Lung (tissue), 12 donors: ENCODE results near the gene CALB2. TPM values are rescaled to one million over a fixed set of nuclear protein-coding genes. Genes with fewer than 3 reads are reported as not detected.

Experiments
- ATAC-seq: fragments of 200-7000 bp; cut with Tn5 transposase; one replicate; pipeline ENCODE4 v1.9.1; 2020; ENCODE audit warnings: moderate number of reproducible peaks; ENCODE audit not compliant: insufficient read depth, low FRiP score
- DNase-seq, 3 donors: peaks; one replicate each; pipeline ENCODE4 v3.0.0-alpha.2; 2013 to 2017
- H3K27ac ChIP-seq, 2 donors: one replicate each; pipeline ENCODE4 v1.5.1; 2013; ENCODE audit warnings: mild to moderate bottlenecking in 2 of 2, moderate library complexity in 2 of 2, control low read depth in 1 of 2, inconsistent platforms in 1 of 2, low read depth in 1 of 2, low read length in 1 of 2
- H3K27me3 ChIP-seq, 3 donors: one replicate each; pipeline ENCODE4 v1.5.1; 2013; ENCODE audit warnings: low read length in 2 of 3; ENCODE audit not compliant: control insufficient read depth in 3 of 3, insufficient read depth in 3 of 3
- H3K36me3 ChIP-seq, 4 donors: one replicate each; pipeline ENCODE4 v1.5.1; 2013; ENCODE audit warnings: low read length in 4 of 4, mild to moderate bottlenecking in 1 of 4, moderate library complexity in 1 of 4; ENCODE audit not compliant: control insufficient read depth in 4 of 4, insufficient read depth in 4 of 4
- H3K4me1 ChIP-seq, 5 donors: one replicate each; pipeline ENCODE4 v1.5.1; 2013; ENCODE audit warnings: low read length in 5 of 5, mild to moderate bottlenecking in 2 of 5, moderate library complexity in 1 of 5; ENCODE audit not compliant: control insufficient read depth in 5 of 5, insufficient read depth in 5 of 5
- H3K4me3 ChIP-seq: one replicate; pipeline ENCODE4 v1.5.1; 2013; ENCODE audit warnings: mild to moderate bottlenecking, control low read depth, moderate library complexity
- H3K9ac ChIP-seq, 2 donors: one replicate each; pipeline ENCODE4 v1.5.1; 2013; ENCODE audit warnings: low read length in 2 of 2, control low read depth in 1 of 2; ENCODE audit not compliant: insufficient read depth in 1 of 2
- H3K9me3 ChIP-seq, 4 donors: one replicate each; pipeline ENCODE4 v1.5.1; 2013; ENCODE audit warnings: low read length in 3 of 4, mild to moderate bottlenecking in 1 of 4, moderate library complexity in 1 of 4; ENCODE audit not compliant: control insufficient read depth in 4 of 4, insufficient read depth in 3 of 4
- WGBS, 2 donors: extraction: QIAGEN DNeasy Blood & Tissue Kit; methylation state at CpG; one replicate each; pipeline ENCODE4 v1.1.7; 2013; 5-methylcytosine and 5-hydroxymethylcytosine counted together
- polyA plus RNA-seq, 2 donors: library from polyadenylated mRNA; stranded (reverse); fragments of 200-250 nt; gene quantifications; one replicate each; pipeline ENCODE4 v1.2.1, GENCODE V29; 2013
- total RNA-seq, 2 donors: library from RNA; depleted of rRNA in 1 of 2; stranded (reverse); fragments of >200 nt in 1 of 2; gene quantifications; one replicate each; pipeline ENCODE4 v1.2.1, GENCODE V29; 2014 to 2021
- TF ChIP-seq, protein P1 (sequence below): IDR thresholded peaks from 2 replicates; pipeline ENCODE4 v1.5.1; 2012; ENCODE audit warnings: mild to moderate bottlenecking; ENCODE audit errors: control extremely low read depth, extremely low read depth
- donor health status: control.
- donor health status: control.
- donor health status: Bipolar disorder and iron deficiency.
- donor health status: healthy.
- donor health status: DM: yes; HTN: yes; CAD: no.

CALB2 gene
- total and polyA plus RNA-seq, 4 donors = 0.02 to 11.7 (median 1.2) TPM

- H3K4me3 ChIP-seq = no peak overlapping the region
- no peak overlapping the region for H3K27ac ChIP-seq
- no peaks in the 10 kb centered on the region for H3K4me1 ChIP-seq
- peaks cover 0 to 3% (median 0%) of the 10 kb centered on the region in 4 donors for H3K9me3 ChIP-seq
- 55 to 63% methylated on average over 10 of the region's 10 CpGs for WGBS, 2 donors
- TF ChIP-seq, protein P1, sequence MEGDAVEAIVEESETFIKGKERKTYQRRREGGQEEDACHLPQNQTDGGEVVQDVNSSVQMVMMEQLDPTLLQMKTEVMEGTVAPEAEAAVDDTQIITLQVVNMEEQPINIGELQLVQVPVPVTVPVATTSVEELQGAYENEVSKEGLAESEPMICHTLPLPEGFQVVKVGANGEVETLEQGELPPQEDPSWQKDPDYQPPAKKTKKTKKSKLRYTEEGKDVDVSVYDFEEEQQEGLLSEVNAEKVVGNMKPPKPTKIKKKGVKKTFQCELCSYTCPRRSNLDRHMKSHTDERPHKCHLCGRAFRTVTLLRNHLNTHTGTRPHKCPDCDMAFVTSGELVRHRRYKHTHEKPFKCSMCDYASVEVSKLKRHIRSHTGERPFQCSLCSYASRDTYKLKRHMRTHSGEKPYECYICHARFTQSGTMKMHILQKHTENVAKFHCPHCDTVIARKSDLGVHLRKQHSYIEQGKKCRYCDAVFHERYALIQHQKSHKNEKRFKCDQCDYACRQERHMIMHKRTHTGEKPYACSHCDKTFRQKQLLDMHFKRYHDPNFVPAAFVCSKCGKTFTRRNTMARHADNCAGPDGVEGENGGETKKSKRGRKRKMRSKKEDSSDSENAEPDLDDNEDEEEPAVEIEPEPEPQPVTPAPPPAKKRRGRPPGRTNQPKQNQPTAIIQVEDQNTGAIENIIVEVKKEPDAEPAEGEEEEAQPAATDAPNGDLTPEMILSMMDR = no peak
- no peak overlapping the region for H3K9ac ChIP-seq
- H3K36me3 ChIP-seq = no peaks in the 10 kb centered on the region
- DNase-seq (no peak), ATAC-seq (no peak)
- H3K27me3 ChIP-seq = peaks cover 0 to 7% (median 0%) of the 10 kb centered on the region in 3 donors
These were observed 25.7 kb downstream of the CALB2 start for GRCh38 chr16:71384073-71384724.

DNA sequence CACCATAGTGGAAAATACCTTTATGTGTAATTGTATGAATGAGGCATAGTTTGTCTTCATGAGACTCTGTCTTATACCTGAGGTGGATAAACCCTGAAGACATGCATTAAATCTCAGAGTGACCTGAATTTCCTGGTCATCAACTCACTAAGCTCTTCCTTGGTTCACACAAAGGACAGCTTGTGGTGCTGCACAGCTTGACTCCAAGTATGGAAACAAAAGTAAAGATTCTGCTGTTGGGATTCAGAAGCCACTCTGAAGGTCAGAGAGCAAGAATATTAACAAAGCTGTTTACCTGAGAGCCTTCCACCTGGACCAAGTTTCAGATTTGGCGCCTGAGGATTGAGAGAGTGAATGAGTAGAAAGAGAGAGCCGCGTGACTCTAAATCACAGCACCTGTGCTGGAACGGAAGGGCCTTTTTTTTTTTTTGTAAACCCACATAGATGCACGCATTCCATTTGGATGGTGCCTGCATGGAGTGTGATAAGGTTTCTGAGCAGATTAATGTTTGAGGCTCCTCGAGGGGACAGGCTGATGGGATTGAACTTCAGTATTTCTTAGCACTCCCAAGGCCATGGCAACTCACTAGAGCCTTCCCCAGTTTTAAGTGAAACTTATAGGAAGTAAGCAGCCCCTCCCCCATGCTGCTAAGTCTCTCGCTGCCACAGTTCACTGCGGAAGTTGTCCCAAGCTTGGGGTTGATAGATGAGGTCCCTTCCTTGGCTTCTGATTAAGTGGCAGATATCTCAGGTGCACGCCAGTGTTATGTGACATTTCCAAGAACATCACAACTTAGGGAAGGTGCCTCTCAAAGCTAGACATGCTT lies 28.7 kb downstream of the CALB2 start:
- Histone ChIP-seq H3K4me3 (no peak overlapping the region), H3K36me3 (no peaks in the 10 kb centered on the region), H3K9ac (no peak overlapping the region), H3K27me3 (peaks cover 0 to 7% (median 0%) of the 10 kb centered on the region in 3 donors), H3K27ac (no peak overlapping the region), H3K4me1 (no peaks in the 10 kb centered on the region), H3K9me3 (peaks cover 0 to 3% (median 0%) of the 10 kb centered on the region in 4 donors)
- no peak for ATAC-seq
- TF ChIP-seq, protein P1 = no peak
- no peak for DNase-seq
- 13 to 14% methylated on average over 9 of the region's 9 CpGs for WGBS, 2 donors

- WGBS, 2 donors = 72 to 75% methylated on average over 7 of the region's 7 CpGs
These were observed 30.8 kb downstream of the CALB2 start for GRCh38 chr16:71389330-71389729.

More at GRCh38 chr16:71389330-71389729, 30.8 kb downstream of the CALB2 start:
- TF ChIP-seq, protein P1 = no peak
- no peak for DNase-seq
- no peak for ATAC-seq
- Histone ChIP-seq H3K4me1 (no peaks in the 10 kb centered on the region), H3K27me3 (peaks cover 0 to 7% (median 0%) of the 10 kb centered on the region in 3 donors), H3K27ac (no peak overlapping the region), H3K4me3 (no peak overlapping the region), H3K9ac (no peak overlapping the region), H3K9me3 (peaks cover 0 to 3% (median 0%) of the 10 kb centered on the region in 4 donors), H3K36me3 (no peaks in the 10 kb centered on the region)
